ENCODE results near the gene SURF1.
"Not testable (repeated sequence)": the region's sequence is repeated elsewhere in the genome, so short reads cannot be mapped to it uniquely, and the experiment has no call there.

Gene SURF1

DNA sequence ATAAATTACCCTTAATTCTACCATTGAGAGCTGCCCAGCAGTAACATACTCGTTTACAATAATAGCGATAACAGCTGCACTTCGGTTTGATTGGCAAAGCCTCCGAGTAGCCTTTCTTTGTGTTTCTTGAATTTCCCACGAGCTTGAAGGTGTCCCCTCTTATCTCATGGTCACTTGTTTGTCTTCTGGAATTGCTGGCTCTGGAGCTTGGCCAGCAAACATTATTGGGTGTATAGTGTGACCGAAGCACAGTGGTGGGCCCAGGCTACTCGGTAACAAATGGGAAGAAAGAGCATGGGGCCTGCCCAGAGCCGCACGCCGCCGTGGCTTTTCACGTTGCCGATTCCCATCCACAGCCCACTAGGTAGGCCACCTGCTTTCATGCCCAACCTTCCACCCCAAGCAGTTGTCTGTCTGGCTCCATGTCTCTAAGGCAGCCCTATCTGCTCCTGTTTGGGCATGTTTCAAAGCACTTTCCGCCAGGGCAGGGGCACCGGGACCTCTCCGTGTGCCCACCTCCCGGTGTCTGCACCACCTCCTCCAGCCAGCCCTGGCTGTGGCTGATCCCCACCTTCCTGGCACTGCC, 28.5 kb upstream of the SURF1 start:
- in situ Hi-C loops (cut with MboI; ENCODE audit: low sequenced_read_pairs) = no loop called here

DNA sequence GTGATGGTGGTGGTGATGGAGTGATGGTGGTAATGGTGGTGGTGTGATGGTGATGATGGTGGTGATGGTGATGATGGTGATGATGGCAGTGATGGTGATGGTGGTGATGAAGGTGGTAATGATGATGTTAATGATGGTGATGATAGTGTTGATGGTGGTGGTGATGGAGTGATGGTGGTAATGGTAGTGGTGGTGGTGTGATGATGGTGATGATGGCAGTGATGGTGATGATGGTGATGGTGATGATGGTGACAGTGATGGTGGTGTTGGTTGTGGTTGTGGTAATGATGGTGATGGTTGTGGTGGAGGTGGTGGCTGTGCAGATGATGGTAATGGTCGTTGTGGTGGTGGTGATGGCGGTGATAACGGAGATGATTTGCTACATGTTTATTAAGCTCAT, 27.2 kb upstream of the SURF1 start:
- in situ Hi-C loops (cut with MboI; ENCODE audit: low sequenced_read_pairs) = no loop called here

DNA sequence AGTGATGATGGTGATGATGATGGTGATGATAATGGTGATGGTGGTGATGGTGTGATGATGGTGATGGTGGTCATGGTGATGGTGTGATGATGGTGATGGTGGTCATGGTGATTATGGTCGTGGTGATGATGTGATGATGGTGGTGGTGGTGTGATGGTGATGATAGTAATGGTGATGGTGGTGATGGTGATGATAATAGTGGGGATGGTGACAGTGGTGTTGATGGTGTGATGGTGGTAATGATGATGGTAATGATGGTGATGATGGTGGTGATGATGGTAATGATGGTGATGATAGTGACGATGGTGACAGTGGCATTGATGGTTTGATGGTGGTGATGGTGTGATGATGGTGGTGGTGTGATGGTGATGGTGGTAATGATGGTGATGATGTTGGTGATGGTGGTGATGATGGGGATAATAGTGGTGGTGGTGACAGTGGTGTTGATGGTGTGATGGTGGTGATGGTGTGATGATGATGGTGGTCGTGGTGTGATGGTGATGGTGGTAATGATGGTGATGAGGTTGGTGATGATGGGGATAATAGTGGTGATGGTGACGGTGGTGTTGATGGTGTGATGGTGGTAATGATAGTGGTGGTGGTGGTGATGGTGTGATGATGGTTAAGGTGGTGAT, 26.3 kb upstream of the SURF1 start:
- in situ Hi-C loops (cut with MboI; ENCODE audit: low sequenced_read_pairs) = no loop called here

DNA sequence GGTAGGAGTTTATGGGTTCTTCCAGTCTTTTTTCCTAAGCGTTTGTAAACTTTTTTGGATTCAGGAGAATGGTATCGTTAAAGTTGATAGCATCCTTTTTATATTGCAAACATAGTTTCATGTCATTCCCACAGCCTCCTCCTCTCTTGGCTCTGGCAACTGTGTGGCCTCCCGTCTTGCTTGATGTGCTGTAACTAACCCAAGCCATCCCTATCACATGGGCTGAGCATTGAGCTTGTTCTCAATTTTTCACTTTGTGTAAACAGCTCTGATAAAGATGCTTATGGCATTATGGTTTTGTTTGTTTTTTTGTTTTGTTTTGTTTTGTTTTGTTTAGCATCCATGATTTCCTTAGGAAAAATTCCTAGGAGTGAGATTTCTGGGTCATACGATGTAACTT, 24.4 kb upstream of the SURF1 start:
- in situ Hi-C loops (cut with MboI; ENCODE audit: low sequenced_read_pairs) = no loop called here

DNA sequence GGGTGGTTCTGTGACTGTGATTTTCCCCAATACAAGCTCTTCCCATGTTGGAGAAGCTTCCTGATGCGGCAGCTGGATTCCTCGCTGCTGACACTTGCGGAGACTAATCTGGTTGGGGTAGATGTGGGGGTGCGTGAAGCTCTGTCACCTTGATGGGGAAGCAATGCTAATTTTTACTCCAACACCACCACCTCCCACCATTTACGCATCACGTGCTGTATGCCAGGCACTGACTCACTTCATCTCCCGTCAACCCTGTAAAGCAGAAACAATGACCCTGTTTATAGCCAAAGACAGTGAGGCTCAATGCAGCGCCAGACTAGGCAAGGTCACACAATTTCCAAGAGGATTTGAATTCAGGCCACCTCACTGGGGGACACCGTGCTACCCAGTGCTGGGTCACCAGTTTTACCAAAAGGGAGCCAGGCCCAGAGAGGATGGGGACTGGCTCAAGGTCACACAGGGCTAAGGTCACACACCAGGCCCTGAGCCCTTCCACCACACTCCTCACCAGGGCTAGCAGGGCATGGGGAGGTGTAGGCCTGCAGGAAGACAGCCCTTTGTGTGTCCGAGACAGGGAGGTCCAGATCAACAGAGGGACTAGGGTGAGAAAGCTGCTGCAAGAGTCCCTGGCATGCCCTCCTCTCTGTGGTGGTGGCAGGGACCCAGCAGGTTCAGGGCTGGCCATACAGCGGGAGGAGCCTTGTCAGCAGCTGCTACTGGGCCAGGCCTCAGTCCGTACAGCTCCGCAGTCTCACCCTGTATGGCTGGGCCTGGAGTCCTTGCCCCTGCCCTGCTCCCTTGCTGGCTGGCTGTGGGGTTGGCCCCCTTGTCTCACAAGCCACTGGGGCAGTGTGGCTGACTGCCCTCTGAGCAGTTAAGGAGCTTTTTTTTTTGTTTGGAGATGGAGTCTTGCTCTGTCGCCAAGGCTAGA, 23.1 kb upstream of the SURF1 start:
- in situ Hi-C loops (cut with MboI; ENCODE audit: low sequenced_read_pairs) = no loop called here

DNA sequence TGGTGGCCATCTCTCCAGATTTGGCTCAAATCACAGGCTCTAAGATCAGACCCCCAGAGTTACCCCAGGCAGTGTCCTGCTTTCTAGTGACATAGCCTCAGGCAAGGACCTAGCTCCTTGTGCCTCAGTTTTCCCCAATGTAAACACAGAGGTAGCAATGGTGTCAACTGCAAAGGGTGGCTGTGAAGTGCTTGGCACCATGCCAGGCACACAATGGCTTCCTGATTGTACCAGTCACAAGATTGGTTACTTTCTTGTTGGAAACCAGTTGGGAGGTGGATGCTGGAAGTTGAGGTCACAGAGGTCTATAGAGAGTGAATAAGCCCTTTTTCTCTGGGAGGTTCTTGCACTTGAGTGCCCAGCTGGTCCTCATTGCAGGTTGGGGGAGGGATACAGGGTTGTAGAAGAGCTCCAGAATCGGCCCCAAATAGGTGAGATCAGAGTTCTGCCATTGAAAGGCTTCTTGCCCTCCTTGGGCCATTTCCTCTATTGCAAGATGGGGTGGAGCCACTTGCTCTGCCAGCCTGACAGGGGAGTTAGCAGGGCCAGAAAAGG, 22.2 kb upstream of the SURF1 start:
- in situ Hi-C loops (cut with MboI; ENCODE audit: low sequenced_read_pairs) = no loop called here

DNA sequence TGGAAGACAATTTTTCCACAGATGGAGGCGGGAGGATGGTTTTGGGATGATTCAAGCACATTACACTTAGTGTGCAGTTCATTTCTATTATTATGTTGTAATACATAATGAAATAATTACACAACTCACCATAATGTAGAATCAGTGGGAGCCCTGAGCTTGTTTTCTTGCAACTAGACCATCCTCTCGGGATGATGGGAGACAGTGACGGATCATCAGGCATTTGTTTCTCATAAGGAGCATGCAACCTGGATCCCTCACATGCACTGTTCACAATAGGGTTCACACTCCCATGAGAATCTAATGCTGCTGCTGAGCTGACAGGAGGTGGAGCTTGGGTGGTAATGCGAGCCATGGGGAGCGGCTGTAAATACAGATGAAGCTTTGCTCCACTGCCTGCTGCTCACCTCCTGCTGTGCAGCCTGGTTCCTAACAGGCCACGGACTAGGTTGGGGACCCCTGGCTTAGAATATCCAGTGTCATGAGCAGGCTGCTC, 21.5 kb upstream of the SURF1 start:
- in situ Hi-C loops (cut with MboI; ENCODE audit: low sequenced_read_pairs) = no loop called here

DNA sequence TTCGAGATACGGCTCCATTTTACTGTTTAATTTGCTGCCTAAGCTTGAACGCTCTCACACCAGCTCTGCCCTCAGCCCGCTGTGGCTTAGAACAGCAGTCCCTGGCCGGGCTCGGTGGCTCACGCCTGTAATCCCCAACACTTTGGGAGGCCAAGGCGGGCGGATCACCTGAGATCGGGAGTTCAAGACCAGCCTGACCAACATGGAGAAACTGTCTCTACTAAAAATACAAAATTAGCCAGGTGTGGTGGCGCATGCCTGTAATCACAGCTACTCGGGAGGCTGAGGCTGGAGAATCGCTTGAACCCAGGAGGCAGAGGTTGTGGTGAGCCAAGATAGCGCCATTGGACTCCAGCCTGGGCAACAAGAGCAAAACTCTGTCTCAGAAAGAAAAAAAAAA, 21.0 kb upstream of the SURF1 start:
- in situ Hi-C loops (cut with MboI; ENCODE audit: low sequenced_read_pairs) = not testable (repeated sequence)

DNA sequence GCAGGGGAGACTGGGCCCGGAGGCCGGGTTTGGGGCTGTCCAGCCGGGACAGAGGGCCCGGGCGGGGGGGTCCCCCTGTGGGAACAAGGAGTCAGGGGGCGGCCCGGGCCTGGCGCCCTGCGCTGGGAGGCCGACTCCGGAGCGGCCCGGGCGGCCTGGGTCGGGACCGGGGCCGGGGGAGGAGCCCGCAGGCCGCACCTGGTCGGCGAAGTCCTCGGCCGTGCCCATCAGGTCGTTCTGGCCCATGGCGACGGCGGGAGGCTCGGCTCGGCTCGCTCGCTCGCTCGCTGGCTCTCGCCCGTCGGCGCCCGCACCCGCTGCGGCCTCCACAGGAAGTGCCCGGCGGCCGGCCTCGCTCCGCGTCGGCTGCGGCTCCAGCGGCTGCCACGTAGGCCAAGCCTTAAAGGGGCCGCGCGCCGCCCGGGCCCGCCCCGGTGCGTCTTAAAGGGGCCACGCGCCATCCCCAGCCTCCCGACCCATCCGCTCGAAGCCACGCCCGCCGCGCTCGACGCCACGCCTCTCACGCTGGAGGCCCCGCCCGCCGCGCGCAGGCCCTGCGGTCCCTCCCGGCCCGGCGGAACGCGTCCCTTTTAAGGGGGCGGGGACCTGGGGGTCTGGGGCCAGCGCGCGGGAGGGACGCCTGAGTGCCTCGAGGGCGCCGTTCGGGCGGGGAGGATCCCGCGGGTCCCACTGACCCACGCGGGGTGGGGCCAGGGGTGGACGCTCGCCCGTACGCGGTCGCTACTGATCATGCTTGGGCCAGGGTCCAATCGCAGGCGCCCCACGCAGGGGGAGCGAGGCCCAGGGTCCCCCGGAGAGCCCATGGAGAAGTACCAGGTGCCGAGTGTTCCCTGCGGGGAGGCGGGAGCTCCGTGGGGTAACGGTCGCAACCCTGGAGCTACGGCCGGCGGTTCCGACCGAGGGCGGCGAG, 19.7 kb upstream of the SURF1 start, which contains the start of the genes STKLD1 and SURF4:
Gene STKLD1, plus strand, starts transcription at position 643 of the 931 bp plus-strand sequence. Its CDS starts 108 bp downstream, at position 751.
Gene SURF4, minus strand, starts transcription at position 337 of the 931 bp plus-strand sequence. Its CDS starts 91 bp downstream, at position 246.
- in situ Hi-C loops (cut with MboI; ENCODE audit: low sequenced_read_pairs) = no loop called here

DNA sequence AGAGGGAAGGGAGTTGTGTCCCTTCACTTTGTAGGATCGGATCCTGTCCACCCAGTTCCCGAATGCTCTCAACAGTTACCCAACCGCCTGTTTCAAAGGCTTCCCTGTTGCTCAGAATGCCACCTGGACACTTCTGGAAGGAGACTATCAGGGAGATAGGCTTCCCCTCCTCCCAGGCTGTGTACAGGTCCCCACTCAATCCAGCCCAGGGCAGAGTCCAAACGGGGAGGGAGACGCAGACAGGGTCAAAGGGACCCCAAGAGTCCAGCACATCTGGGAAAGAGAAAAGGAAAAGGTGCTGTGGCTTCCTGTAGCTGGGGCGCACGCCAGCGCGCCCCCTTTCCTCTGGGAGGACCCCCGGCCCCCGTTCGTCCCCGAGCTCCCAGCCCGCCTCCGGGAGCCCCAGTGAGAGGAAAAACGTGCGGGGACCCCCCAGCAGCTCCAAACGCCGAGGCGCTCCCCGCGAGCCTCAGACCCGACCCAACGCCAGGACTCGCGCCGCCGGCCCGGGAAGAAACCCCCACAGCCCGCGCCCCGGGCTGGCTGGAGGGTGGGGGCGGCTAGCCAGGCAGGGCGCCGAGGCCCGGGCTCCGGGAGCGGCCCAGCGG, 18.9 kb upstream of the SURF1 start:
- in situ Hi-C loops (cut with MboI; ENCODE audit: low sequenced_read_pairs) = no loop called here

DNA sequence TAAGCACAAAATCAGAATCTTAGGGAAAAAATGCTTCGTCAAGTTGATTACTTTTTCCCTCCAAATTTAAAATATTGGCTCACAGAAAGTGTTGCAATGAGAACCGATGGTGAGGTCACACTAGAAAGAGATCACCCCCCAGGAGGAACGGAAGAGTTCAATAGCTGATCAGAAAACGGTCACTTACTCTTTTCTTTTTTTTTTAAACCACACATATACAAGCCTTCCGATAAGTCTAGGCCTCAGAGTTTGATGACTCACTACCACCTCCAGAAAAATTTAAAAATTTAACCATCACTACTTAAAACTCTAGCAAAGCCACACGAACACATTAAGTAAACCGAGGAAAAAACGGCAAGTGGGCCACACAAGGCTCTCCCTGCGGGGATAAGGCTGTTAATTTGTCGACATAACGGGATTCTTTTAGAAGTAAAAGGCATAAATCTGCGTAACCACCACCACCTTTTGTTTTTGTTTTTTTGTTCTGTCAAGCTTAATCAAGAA, 18.4 kb upstream of the SURF1 start:
- in situ Hi-C loops (cut with MboI; ENCODE audit: low sequenced_read_pairs) = no loop called here

DNA sequence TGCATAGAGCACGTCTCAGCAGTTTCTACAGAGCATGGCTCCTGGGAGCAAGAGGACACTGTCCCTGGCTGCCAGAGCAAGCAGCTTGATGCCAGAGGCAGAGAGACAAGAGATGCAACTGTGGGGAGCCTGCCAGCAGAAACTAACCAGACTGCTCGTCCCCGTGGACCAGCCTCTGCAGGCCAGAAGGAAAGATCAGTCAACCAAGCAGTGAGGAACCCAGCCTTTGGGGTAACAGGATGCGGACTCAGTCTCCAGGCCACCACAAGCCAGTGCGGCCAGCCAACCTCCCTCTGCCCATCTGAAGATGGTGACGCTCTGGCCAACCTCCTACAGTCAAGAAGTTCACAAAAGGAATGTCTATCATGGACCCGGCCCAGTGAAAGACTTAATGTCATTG, 15.9 kb upstream of the SURF1 start:
- in situ Hi-C loops (cut with MboI; ENCODE audit: low sequenced_read_pairs) = no loop called here

DNA sequence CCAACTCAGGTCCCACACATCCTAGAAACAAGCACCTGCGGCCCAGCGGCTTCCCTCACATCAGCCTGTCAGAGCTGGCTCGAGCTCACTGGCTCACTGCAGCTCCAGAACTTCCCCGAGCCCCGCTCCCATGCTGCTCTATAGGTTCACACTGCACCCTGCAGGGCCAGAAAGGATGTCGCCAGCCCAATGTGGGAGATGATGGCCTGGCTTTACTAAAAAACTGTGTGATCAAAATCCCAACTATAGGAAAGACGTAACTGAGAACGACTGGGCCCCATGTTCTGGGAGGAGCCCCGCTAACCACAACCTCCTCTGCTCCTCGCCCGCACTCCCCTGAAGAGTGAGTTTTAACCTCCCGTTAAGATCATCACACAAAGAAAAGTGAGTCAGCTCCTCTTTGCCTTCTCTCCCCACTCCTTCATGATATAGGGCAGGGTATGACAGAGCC, 15.0 kb upstream of the SURF1 start:
- in situ Hi-C loops (cut with MboI; ENCODE audit: low sequenced_read_pairs) = no loop called here

DNA sequence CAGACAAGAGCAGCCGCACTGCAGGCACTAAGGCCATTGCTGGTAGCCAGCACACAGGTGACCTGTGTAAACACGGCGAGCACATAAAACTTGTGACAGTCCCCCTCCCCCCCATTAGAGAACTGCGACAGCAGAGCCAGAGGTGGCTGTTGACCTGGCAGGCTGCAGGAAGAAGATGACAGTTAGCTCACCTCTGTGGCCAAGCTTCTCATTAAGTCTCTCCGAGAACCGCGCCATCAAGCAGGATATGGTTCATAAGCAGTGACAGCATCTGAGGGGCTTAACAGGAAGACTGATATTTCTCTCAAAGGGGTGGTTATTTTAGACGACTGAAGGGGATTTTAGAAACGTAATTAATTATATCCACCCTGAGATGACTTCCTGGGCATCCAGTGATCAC, 14.4 kb upstream of the SURF1 start:
- in situ Hi-C loops (cut with MboI; ENCODE audit: low sequenced_read_pairs) = no loop called here

DNA sequence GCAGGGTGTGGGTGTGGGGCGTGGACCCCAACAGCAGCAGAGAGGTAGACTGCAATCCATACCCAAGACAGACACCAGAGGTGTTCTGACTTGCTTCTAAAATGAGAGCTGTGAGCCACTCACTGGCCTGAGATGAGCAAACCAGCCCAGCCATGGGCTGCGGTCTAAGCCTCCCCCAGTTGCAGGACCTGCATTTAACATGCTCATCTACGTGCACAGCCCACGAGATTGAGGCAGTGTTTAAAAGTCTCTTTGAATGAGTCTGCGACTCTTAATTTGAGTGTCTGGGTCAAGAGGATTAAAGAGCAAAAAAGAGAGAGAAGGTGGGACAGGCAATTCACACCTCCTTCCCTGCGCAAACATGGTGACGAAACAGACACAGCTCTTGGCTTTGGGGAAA, 13.6 kb upstream of the SURF1 start:
- in situ Hi-C loops (cut with MboI; ENCODE audit: low sequenced_read_pairs) = no loop called here

DNA sequence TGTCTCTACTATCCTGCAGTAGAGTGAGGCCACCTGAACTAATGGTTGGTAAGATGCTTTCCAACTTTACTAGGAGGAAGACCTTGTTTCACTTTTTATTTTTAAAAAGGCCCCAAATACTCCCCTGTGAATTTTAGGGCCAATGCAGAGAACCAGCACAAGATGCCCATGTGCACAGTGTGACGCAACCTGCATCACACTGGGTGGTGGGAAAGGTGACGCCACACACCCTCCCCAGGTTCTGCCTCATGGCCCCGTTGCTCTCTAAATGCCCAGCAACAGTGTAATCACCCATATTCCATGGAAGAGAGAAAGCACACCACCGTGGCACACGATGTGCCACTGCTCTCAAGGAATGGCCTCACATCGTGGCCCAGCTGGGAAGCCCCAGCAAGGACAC, 13.1 kb upstream of the SURF1 start:
- in situ Hi-C loops (cut with MboI; ENCODE audit: low sequenced_read_pairs) = no loop called here

DNA sequence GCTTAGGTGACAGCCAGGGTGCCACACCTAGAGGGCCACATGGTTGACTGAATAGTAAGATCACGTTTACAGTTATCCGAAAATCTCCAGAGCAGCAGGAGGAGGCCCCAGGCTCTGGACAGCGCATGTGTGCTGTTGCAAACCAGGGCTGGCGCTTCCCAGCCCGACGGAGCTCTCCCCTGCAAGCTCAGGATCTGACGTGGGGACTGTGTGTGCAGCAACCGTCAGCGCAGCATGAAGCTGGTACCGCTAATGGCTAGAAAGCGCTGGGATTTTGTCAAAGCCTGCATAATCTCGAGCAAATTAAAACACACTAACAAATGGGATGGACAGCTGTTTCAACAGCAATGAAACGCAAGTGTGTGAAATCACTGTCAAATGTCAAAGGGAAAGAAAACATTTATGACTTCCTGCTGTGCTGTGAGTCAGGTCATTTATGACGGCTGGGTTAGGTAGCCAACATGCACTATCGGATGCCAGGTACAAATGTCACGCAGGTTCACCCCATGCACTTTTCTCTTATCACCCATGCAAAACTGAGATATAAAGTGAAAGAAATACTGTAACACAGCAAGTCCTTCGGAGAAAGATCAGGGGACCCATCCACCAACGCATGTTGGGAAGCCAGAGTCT, 12.1 kb upstream of the SURF1 start:
- in situ Hi-C loops (cut with MboI; ENCODE audit: low sequenced_read_pairs) = no loop called here

DNA sequence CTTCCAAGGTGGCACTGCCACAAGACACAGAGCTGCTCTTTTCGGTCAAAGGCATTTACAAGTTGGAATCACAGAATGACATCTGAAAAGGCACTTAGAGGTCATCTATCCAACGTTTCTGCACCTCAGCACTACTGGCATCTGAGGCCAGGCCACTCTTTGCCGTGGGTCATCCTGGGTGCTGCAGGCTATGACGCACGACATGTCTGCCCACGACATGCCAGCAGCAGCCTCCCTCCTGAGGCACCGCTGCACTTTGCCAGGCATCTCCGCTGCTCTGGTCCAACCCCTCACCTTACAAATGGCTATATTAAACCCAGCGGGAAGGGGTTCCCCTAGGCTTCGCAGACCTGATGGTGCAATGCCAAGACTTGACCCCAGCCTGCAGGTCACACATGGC, 11.5 kb upstream of the SURF1 start:
- in situ Hi-C loops (cut with MboI; ENCODE audit: low sequenced_read_pairs) = no loop called here

DNA sequence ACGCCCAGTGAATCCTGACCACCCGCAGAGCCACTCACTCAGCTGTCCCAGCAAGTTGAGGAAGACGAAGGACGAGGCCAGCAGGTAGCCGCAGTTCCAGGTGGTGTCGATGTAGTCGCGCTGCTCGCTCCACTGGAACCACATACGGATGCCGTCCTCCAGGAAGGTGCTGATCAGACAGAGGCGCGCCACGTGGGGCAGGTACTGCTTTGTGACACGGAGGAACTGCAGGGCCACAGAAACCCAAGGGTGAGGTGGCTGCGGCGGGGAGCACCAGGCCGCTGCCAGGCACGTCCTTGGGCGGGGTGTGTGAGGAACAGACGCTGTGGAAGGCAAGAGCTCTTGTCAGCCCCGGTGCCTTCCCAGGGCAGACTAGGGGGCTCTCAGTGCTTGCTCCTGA, 10.9 kb upstream of the SURF1 start:
- in situ Hi-C loops (cut with MboI; ENCODE audit: low sequenced_read_pairs) = no loop called here

All from HL-60/S4 (cell line).